Naive B cell (primary cell): ENCODE data around the gene TUBA8. TPM values are rescaled to one million over a fixed set of nuclear protein-coding genes. Genes with fewer than 3 reads are reported as not detected.
A peak's percentile ranks its signal among the peaks of the same experiment; 100 is the strongest.

Experiments
- ATAC-seq, 2 donors: fragments of 150-1000 bp; cut with Tn5 transposase; 2 replicates each; pipeline ENCODE4 v1.10.0; 2021; ENCODE audit warnings: low read depth in 2 of 2, mild to moderate bottlenecking in 2 of 2, moderate library complexity in 2 of 2
- DNase-seq: peaks from one replicate; pipeline ENCODE4 v3.0.0; 2022
- H3K27ac Mint-ChIP-seq, 6 donors: one replicate each; pipeline ENCODE4 v1.8.0; 2020 to 2022; ENCODE audit warnings: mild to moderate bottlenecking in 6 of 6, mixed read lengths in 6 of 6, moderate library complexity in 5 of 6, inconsistent platforms in 2 of 6
- H3K27me3 Mint-ChIP-seq, 3 donors: one replicate each; pipeline ENCODE4 v1.8.0; 2021 to 2022; ENCODE audit warnings: mixed read lengths in 3 of 3, mild to moderate bottlenecking in 1 of 3
- H3K36me3 Mint-ChIP-seq, 2 donors: one replicate each; pipeline ENCODE4 v1.8.0; 2020 to 2022; ENCODE audit warnings: mixed read lengths in 2 of 2, inconsistent platforms in 1 of 2, mild to moderate bottlenecking in 1 of 2
- H3K4me1 Mint-ChIP-seq, 3 donors: one replicate each; pipeline ENCODE4 v1.8.0; 2020 to 2022; ENCODE audit warnings: mixed read lengths in 3 of 3, inconsistent platforms in 1 of 3, mild to moderate bottlenecking in 1 of 3, moderate library complexity in 1 of 3
- H3K4me3 Mint-ChIP-seq, 8 donors: one replicate each; pipeline ENCODE4 v1.8.0; 2020 to 2022; ENCODE audit warnings: mild to moderate bottlenecking in 8 of 8, mixed read lengths in 8 of 8, moderate library complexity in 8 of 8, inconsistent platforms in 2 of 8
- H3K9me3 Mint-ChIP-seq, 7 donors: one replicate each; pipeline ENCODE4 v1.8.0; 2020 to 2022; ENCODE audit warnings: mixed read lengths in 7 of 7, mild to moderate bottlenecking in 5 of 7, inconsistent platforms in 2 of 7, moderate library complexity in 1 of 7
- polyA plus RNA-seq, 6 donors: library from polyadenylated mRNA; unstranded; fragments of 300-500 nt; fragmentation: Illumina TruSeq; gene quantifications; one replicate each; pipeline ENCODE4 v1.2.3, GENCODE V29; 2021; ENCODE audit warnings: low read depth in 6 of 6

TUBA8 gene
- polyA plus RNA-seq, 6 donors from 2014 or later, result 0.78 to 2.4 (median 1.4) TPM; not detected in 1

DNA sequence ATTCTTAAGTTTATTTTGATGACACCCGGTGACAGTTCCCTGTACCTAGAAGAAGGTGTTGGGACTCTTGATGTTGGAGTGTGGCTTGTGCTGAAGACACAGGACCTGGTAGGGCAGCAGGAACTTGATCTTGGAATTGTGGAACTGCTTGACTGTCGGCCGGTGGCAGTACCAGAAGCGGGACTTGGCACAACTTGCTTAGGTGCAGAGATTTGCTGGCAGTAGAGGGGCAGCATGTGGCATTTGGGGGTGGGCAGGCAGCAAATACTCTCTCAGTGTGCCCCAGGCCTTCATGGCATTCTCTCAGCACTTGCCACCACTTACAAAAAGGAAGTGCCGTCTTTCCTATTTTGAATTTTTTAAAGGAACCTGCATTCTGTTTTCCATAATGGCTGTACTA lies 29.2 kb upstream of the TUBA8 start:
- Mint-ChIP-seq H3K4me1 (peaks cover 22 to 48% (median 37%) of the 10 kb centered on the region in 3 donors), H3K36me3 (peaks cover 20 to 36% of the 10 kb centered on the region in 2 donors), H3K9me3 (no peaks in the 10 kb centered on the region), H3K27ac (peak overlapping the region in 1 of 6 donors; percentile 77), H3K27me3 (no peaks in the 10 kb centered on the region), H3K4me3 (peak overlapping the region in 1 of 8 donors; percentile 67)
- ATAC-seq, result no peak
- no peak for DNase-seq

DNA sequence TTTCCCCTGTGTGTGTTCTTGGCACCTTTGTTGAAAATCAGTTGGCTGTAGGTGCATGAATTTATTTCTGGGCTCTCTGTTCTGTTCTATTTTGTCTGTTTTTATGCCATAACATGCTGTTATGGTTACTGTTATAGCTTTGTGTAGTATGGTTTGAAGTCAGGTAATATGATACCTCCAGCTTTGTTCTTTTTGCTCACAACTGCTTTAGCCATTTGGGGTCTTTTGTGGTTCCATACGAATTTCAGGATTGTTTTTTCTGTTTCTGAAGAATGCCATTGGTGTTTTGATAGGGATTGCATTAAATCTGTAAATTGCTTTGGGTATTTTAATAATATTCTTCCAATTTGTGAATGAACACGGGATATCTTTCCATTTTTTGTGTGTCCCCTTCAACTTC lies 28.1 kb upstream of the TUBA8 start:
- Mint-ChIP-seq H3K4me1 (peaks cover 15 to 39% (median 31%) of the 10 kb centered on the region in 3 donors), H3K4me3 (peak overlapping the region in 1 of 8 donors; percentile 67), H3K27me3 (no peaks in the 10 kb centered on the region), H3K27ac (peak overlapping the region in 1 of 6 donors; percentile 11), H3K9me3 (no peaks in the 10 kb centered on the region), H3K36me3 (peaks cover 20 to 36% of the 10 kb centered on the region in 2 donors)
- DNase-seq, result no peak
- no peak for ATAC-seq

DNA sequence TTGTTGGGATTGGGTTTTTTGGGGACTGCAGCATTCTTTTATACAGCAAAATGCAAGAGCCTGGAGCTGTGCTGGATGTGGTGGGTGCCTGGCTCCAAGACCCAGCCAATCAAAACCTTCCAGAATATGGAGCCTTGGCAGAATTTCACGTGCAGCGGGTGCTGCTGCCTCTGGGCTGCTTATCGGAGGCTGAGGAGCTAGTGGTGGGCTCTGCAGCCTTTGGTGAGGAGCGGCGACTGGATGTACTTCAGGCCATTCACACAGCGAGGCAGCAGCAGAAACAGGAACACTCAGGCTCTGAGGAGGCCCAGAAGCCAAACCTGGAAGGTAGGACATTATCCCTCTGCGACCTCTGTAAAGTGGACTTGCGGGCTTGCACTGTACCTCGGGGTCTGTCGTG lies 27.2 kb upstream of the TUBA8 start:
- H3K27me3 Mint-ChIP-seq, result no peaks in the 10 kb centered on the region
- H3K36me3 Mint-ChIP-seq, result peaks cover 20 to 36% of the 10 kb centered on the region in 2 donors
- DNase-seq, result no peak
- H3K4me1 Mint-ChIP-seq, result peaks cover 14 to 34% (median 30%) of the 10 kb centered on the region in 3 donors
- H3K4me3 Mint-ChIP-seq, result no peak overlapping the region
- H3K9me3 Mint-ChIP-seq, result no peaks in the 10 kb centered on the region
- no peak for ATAC-seq
- H3K27ac Mint-ChIP-seq, result peak overlapping the region in 1 of 6 donors; percentile 81

DNA sequence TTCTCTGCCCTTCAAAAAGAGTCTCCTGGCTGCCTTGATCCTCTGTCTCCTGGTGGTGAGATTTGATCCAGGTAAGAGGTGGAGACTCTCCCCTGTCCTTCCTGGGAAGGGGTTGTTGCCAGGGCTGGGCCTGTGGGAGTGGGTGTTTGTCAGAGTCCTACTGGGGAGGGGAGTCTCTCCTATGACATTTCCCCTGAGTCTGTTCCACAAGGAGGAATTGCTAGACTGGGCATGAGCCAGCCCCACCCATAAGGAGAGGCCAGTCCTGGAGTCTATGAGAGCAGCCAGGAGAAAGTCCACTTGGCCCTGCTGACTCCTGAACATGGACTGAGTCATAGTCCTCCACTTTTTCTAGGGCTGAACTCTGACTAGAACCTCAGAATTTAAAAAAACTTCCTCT lies 25.4 kb upstream of the TUBA8 start:
- no peak overlapping the region for H3K27ac Mint-ChIP-seq
- H3K27me3 Mint-ChIP-seq, result no peaks in the 10 kb centered on the region
- H3K36me3 Mint-ChIP-seq, result peaks cover 20 to 30% of the 10 kb centered on the region in 2 donors
- H3K4me1 Mint-ChIP-seq, result peaks cover 16 to 22% (median 21%) of the 10 kb centered on the region in 3 donors
- DNase-seq (no peak), ATAC-seq (no peak)
- H3K4me3 Mint-ChIP-seq, result no peak overlapping the region
- no peaks in the 10 kb centered on the region for H3K9me3 Mint-ChIP-seq

DNA sequence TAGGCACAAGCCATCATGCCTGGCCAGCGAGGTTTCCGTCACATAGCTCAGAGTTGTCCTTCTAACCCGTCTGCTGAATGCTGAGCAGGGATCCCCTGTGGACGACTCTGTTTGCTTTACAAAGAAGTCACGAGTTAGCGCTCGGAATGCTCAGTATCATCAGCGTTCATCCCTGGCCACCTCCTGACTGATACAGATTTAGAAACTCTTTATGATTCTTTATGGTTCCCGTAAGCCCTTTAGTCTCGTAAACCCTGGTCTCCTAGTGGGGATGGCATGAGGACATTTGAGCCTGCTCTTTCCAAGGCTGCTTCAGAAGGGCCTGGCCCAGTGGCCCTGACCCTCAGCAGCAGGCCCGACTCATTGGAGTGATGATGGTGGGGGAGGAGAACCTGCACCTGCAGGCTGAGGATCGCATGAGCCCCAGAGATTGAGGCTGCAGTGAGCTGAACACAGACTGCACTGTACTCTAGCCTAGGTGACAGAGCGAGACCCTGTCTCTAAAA lies 23.2 kb upstream of the TUBA8 start:
- ATAC-seq (no peak), DNase-seq (no peak)
- H3K9me3 Mint-ChIP-seq, result no peaks in the 10 kb centered on the region
- no peak overlapping the region for H3K4me3 Mint-ChIP-seq
- peaks cover 7 to 14% (median 9%) of the 10 kb centered on the region in 3 donors for H3K4me1 Mint-ChIP-seq
- H3K36me3 Mint-ChIP-seq, result peaks cover 8 to 10% of the 10 kb centered on the region in 2 donors
- no peak overlapping the region for H3K27ac Mint-ChIP-seq
- no peaks in the 10 kb centered on the region for H3K27me3 Mint-ChIP-seq

DNA sequence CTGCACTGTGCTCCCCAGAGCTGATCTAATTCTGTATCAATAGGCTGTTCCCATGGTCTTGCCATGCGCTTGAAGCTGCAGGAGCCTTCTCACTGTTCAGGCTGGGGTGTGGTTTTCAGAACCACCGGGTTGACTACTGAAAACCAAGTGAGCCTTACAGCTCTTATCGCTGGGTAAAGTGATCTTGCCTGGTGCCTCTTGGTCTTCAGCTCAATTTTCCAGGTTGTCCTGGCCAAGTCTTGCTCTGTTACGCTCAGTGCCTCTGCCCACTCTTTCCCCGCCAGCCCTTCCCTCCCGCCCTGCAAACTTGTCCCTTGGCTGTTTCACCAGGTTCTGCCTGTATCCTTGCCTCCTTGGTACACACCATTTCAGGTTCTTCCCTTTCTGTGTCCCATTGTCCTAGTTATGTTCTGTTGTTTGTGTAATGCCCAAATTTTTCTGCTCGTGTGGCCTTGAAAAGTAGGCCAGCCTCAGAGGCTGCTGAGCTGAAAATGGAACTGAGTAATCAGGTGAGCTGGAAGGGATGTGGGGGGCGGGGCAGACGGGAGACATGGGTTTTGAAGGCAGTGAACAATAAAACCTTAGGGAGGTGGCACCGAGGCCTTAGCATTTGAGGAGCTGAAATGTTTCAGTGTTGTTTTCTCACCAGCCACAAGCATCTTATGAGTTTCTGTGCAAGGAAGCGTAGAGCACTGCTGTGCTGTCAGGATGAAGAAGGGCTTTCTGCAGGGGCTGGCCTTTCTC lies 21.6 kb upstream of the TUBA8 start:
- no peak for DNase-seq
- Mint-ChIP-seq H3K27me3 (no peaks in the 10 kb centered on the region), H3K36me3 (peaks cover 0 to 4% of the 10 kb centered on the region in 2 donors), H3K9me3 (no peaks in the 10 kb centered on the region), H3K4me3 (peak overlapping the region in 1 of 8 donors; percentile 22), H3K4me1 (peaks cover 0 to 7% (median 5%) of the 10 kb centered on the region in 3 donors), H3K27ac (no peak overlapping the region)
- no peak for ATAC-seq

DNA sequence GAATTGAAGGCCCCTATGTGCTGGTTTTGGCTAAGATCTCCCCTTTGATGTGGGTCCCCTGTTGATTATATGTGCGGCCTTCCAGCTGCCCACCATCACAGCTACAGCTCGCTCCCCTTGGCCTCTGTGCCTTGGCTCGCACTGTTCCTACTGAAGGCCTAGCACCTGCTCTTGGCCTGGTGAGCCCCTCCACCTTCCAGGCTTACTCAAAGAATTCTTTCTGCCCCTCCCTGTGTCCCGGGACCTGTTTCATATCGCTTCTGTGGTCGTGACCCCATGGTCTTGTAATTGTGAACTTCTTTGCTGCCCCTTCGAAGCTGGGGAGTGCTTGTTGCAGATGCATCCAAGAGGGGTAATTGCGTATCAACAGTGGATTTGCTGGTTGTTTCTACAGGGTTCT lies 20.3 kb upstream of the TUBA8 start:
- H3K27ac Mint-ChIP-seq, result no peak overlapping the region
- H3K9me3 Mint-ChIP-seq, result no peaks in the 10 kb centered on the region
- DNase-seq, result no peak
- H3K36me3 Mint-ChIP-seq, result peaks cover 0 to 4% of the 10 kb centered on the region in 2 donors
- peaks cover 0 to 5% (median 3%) of the 10 kb centered on the region in 3 donors for H3K4me1 Mint-ChIP-seq
- no peak overlapping the region for H3K4me3 Mint-ChIP-seq
- ATAC-seq, result no peak
- no peaks in the 10 kb centered on the region for H3K27me3 Mint-ChIP-seq

DNA sequence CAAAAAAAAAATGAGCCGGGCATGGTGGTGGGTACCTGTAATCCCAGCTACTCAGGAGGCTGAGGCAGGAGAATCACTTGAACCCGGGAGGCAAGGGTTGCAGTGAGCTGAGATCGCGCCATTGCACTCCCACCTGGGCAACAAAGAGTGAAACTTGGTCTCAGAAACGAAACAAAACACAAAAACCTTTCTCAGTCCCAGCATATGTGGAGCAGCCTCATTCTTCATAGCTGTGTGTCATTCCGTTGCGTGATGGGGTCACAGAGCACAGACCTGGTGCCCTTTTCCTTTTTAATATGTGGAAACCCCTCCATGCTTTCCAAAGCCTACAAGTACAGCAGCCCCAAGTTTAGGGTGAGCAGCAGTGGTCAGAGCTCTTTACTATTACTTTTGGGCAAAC lies 19.1 kb upstream of the TUBA8 start:
- Mint-ChIP-seq H3K4me3 (peak overlapping the region in 1 of 8 donors; percentile 75), H3K4me1 (peaks cover 0 to 10% (median 10%) of the 10 kb centered on the region in 3 donors), H3K9me3 (no peaks in the 10 kb centered on the region), H3K27ac (peak overlapping the region in 1 of 6 donors; percentile 83), H3K36me3 (peaks cover 0 to 4% of the 10 kb centered on the region in 2 donors), H3K27me3 (no peaks in the 10 kb centered on the region)
- DNase-seq (no peak), ATAC-seq (no peak)

DNA sequence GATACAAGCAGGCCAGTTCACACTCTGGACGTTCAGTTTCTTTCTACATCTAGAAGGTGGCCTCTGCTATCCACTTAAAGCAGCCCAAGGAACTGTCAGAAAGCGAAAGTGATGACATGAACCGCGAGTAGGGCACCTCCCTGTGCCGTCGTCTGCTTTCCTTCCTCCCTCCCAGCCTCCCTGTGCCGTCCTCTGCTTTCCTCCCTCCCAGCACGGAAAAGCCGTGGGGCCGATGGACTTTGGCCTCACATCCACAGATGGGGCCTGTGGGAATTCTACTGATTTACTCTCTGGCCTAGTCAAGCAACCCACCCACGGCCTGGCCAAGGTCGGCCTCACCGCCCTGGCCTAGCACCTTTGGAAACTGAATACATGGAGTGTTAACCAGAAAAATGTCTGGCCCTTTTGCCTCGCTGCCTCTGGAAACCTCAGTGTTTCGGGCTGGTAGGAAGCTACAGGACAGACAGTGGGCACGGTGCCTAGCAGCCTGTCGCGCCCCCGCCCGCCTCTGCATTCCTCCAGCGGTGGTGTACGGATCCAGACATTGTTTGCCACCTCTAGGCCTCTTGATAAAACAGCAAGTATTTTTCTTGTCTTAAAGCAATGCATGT lies 18.6 kb upstream of the TUBA8 start:
- Mint-ChIP-seq H3K9me3 (peaks cover 0 to 2% (median 0%) of the 10 kb centered on the region in 7 donors), H3K4me1 (peaks cover 0 to 15% (median 10%) of the 10 kb centered on the region in 3 donors), H3K4me3 (peak overlapping the region in 4 of 8 donors; percentile 22 to 85 (median 52)), H3K27me3 (no peaks in the 10 kb centered on the region), H3K27ac (peak overlapping the region in 3 of 6 donors; percentile 71 to 89 (median 83)), H3K36me3 (peaks cover 0 to 9% of the 10 kb centered on the region in 2 donors)
- peak in 1 of 2 donors; percentile 47 for ATAC-seq
- DNase-seq, result no peak

DNA sequence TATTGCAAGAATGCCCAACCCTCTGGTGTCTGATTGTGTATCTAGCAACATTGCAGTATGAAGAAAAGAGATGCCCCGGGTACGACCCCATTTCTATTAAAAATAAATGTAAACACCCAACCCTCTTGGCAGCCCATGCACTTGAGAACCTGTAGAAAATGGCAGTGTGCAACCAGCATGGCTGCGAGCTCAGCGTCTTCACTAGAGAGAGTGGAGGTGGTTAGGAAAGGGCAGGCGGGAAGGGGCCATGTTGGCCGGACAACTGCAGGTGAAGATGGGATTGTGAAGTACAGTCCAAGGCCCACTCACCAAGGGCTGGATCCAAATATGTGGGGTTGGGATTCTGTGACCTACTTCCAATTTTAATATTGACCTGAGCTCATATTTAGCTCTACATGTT lies 16.9 kb upstream of the TUBA8 start:
- DNase-seq (no peak), ATAC-seq (no peak)
- Mint-ChIP-seq H3K4me1 (peaks cover 0 to 15% (median 10%) of the 10 kb centered on the region in 3 donors), H3K27ac (no peak overlapping the region), H3K27me3 (no peaks in the 10 kb centered on the region), H3K36me3 (peaks cover 0 to 9% of the 10 kb centered on the region in 2 donors), H3K9me3 (peaks cover 0 to 2% (median 0%) of the 10 kb centered on the region in 7 donors), H3K4me3 (no peak overlapping the region)

DNA sequence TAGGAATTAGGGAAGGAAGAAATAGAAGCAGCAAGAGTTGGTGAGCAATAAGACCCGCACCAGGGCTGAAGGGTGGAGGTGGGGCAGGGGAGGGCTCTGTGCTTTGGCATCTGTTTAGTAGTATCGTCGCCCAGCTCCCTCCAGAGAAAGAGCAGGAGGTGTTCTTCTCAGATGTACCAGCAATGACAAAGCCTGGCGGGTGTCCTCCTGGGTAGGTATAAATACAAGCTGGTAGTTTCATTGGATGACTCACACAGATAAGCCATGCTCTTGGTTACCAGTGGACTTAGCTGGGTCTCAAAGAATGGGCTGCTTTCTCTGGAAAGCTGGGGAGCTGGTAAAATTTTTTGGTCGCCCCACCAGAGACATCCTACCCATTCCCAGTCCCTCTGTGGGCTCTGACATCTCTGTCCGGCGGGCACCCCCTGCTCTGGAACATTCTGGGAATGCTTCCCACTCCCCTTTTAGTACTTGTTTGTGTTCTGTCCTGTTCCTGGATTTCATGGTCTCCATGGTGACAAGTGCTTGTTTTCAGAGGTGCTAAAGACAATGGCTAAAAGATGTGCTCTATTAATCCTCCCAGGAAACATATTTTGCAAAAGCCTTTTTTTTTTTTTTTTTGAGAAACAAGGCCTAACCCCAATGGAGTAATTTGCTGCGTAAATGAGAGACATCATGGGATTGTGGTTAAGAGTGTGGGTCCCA lies 15.4 kb upstream of the TUBA8 start:
- Mint-ChIP-seq H3K36me3 (peaks cover 0 to 9% of the 10 kb centered on the region in 2 donors), H3K9me3 (peaks cover 0 to 2% (median 0%) of the 10 kb centered on the region in 7 donors), H3K4me1 (peaks cover 0 to 10% (median 7%) of the 10 kb centered on the region in 3 donors), H3K4me3 (no peak overlapping the region), H3K27ac (no peak overlapping the region), H3K27me3 (no peaks in the 10 kb centered on the region)
- ATAC-seq, result no peak
- DNase-seq, result no peak

DNA sequence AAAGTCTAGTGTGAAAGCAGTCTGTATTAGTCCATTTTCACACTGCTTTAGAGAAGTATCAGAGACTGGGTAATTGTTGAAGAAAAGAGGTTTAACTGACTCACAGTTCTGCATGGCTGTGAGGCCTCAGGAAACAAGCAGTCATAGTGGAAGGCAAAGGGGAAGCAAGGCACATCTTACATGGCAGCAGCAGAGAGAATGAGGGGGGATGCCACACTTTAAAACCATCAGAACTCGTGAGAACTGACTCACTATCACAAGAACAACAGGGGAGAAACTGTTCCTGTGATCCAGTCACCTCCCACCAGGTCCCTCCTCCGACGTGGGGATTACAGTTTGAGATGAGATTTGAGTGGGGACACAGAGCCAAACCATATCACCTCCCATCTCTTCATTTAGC lies 13.8 kb upstream of the TUBA8 start:
- no peak for DNase-seq
- Mint-ChIP-seq H3K4me1 (peaks cover 0 to 12% (median 7%) of the 10 kb centered on the region in 3 donors), H3K4me3 (no peak overlapping the region), H3K27me3 (no peaks in the 10 kb centered on the region), H3K27ac (peak overlapping the region in 1 of 6 donors; percentile 46), H3K36me3 (peaks cover 0 to 5% of the 10 kb centered on the region in 2 donors), H3K9me3 (peaks cover 0 to 2% (median 0%) of the 10 kb centered on the region in 7 donors)
- ATAC-seq, result peak in 1 of 2 donors; percentile 32

DNA sequence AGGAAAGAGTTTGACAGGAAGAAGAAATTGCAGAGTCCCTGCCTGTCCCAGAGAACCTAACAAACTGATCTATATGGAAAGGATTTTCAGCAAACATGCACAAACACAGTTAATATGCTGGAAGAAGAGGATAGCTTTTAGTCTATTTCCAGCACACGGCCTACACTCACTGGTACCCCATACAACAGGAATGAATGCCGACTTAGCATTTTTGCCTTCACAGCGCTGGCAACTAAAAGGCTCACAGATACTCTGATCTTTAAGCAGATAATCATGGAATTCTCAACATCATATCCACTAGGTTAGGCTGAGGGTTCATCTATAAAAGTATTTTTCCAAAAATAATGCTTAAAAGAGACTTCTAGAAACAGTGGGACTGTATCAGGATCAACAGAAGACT lies 9.8 kb upstream of the TUBA8 start:
- DNase-seq (no peak), ATAC-seq (no peak)
- H3K4me3 Mint-ChIP-seq, result no peak overlapping the region
- peaks cover 0 to 3% (median 1%) of the 10 kb centered on the region in 7 donors for H3K9me3 Mint-ChIP-seq
- H3K27me3 Mint-ChIP-seq, result no peaks in the 10 kb centered on the region
- no peak overlapping the region for H3K27ac Mint-ChIP-seq
- peaks cover 7 to 21% (median 17%) of the 10 kb centered on the region in 3 donors for H3K4me1 Mint-ChIP-seq
- peaks cover 8 to 9% of the 10 kb centered on the region in 2 donors for H3K36me3 Mint-ChIP-seq
